ENCODE measurements around the gene PXDN.

GRCh38 chr2:1793868-1794445, 49.6 kb upstream of the PXDN start:
- TF ChIP-seq CTCF (IDR thresholded peaks at IDR 0.05), result no peak
- no peak for TF ChIP-seq POLR2A (IDR thresholded peaks at IDR 0.05)
